ENCODE results near the gene MAPK4.

MAPK4 gene

GRCh38 chr18:50642439-50642838 is 82.6 kb downstream of the MAPK4 start:
- no peak overlapping the region for H3K27ac ChIP-seq
- H3K4me3 ChIP-seq (ENCODE audit: low read depth, low read length): no peak overlapping the region
- TF ChIP-seq CTCF (IDR thresholded peaks at IDR 0.05; ENCODE audit: low read depth, low read length): no peak
- DNase-seq: no peak
- no peaks in the 10 kb centered on the region for H3K36me3 ChIP-seq
- H3K27me3 ChIP-seq (ENCODE audit: insufficient read depth, low read depth, severe bottlenecking): no peaks in the 10 kb centered on the region
- no peaks in the 10 kb centered on the region for H3K9me3 ChIP-seq (ENCODE audit: severe bottlenecking)

- H3K27me3 ChIP-seq (ENCODE audit: insufficient read depth, low read depth, severe bottlenecking): no peaks in the 10 kb centered on the region
- TF ChIP-seq CTCF (IDR thresholded peaks at IDR 0.05; ENCODE audit: low read depth, low read length): no peak
- no peaks in the 10 kb centered on the region for H3K36me3 ChIP-seq
- no peak for DNase-seq
- no peak overlapping the region for H3K4me3 ChIP-seq (ENCODE audit: low read depth, low read length)
- no peaks in the 10 kb centered on the region for H3K9me3 ChIP-seq (ENCODE audit: severe bottlenecking)
- H3K27ac ChIP-seq: no peak overlapping the region
These were observed 84.3 kb downstream of the MAPK4 start for GRCh38 chr18:50644146-50644545.

- Histone ChIP-seq H3K36me3 (no peaks in the 10 kb centered on the region), H3K27ac (no peak overlapping the region), H3K27me3 (ENCODE audit: insufficient read depth, low read depth, severe bottlenecking) (no peaks in the 10 kb centered on the region), H3K9me3 (ENCODE audit: severe bottlenecking) (no peaks in the 10 kb centered on the region), H3K4me3 (ENCODE audit: low read depth, low read length) (no peak overlapping the region)
- DNase-seq: peak; percentile 72
- peak; percentile 78 for TF ChIP-seq CTCF (IDR thresholded peaks at IDR 0.05; ENCODE audit: low read depth, low read length)
These were observed 84.9 kb downstream of the MAPK4 start for GRCh38 chr18:50644807-50645206.

GRCh38 chr18:50647237-50647636 is 87.3 kb downstream of the MAPK4 start:
- DNase-seq: no peak
- Histone ChIP-seq H3K27ac (no peak overlapping the region), H3K27me3 (ENCODE audit: insufficient read depth, low read depth, severe bottlenecking) (no peaks in the 10 kb centered on the region), H3K9me3 (ENCODE audit: severe bottlenecking) (peaks cover 3% of the 10 kb centered on the region), H3K36me3 (no peaks in the 10 kb centered on the region), H3K4me3 (ENCODE audit: low read depth, low read length) (no peak overlapping the region)
- TF ChIP-seq CTCF (IDR thresholded peaks at IDR 0.05; ENCODE audit: low read depth, low read length): no peak

- no peaks in the 10 kb centered on the region for H3K36me3 ChIP-seq
- DNase-seq: no peak
- no peak overlapping the region for H3K4me3 ChIP-seq (ENCODE audit: low read depth, low read length)
- H3K9me3 ChIP-seq (ENCODE audit: severe bottlenecking): peaks cover 3% of the 10 kb centered on the region
- TF ChIP-seq CTCF (IDR thresholded peaks at IDR 0.05; ENCODE audit: low read depth, low read length): no peak
- no peaks in the 10 kb centered on the region for H3K27me3 ChIP-seq (ENCODE audit: insufficient read depth, low read depth, severe bottlenecking)
- H3K27ac ChIP-seq: no peak overlapping the region
These were observed 87.9 kb downstream of the MAPK4 start for GRCh38 chr18:50647792-50648191.

- Histone ChIP-seq H3K36me3 (no peaks in the 10 kb centered on the region), H3K27me3 (ENCODE audit: insufficient read depth, low read depth, severe bottlenecking) (no peaks in the 10 kb centered on the region), H3K9me3 (ENCODE audit: severe bottlenecking) (peaks cover 3% of the 10 kb centered on the region), H3K4me3 (ENCODE audit: low read depth, low read length) (no peak overlapping the region), H3K27ac (no peak overlapping the region)
- no peak for TF ChIP-seq CTCF (IDR thresholded peaks at IDR 0.05; ENCODE audit: low read depth, low read length)
- DNase-seq: no peak
These were observed 89.9 kb downstream of the MAPK4 start for GRCh38 chr18:50649821-50650220.
